Measurements from ENCODE around the gene FBXO47.
A peak's percentile ranks its signal among the peaks of the same experiment; 100 is the strongest.
"Not testable (repeated sequence)": the region's sequence is repeated elsewhere in the genome, so short reads cannot be mapped to it uniquely, and the experiment has no call there.

The FBXO47 gene

GRCh38 chr17:38982858-38983746, 15.9 kb upstream of the FBXO47 start:
- no peak overlapping the region for H3K23ac ChIP-seq (ENCODE audit: low read length)
- peak; percentile 70 for DNase-seq
- WGBS (ENCODE audit: extremely low coverage, insufficient coverage, low lambda C conversion rate): no CpG with 5 or more reads among the region's 11 CpGs

DNA sequence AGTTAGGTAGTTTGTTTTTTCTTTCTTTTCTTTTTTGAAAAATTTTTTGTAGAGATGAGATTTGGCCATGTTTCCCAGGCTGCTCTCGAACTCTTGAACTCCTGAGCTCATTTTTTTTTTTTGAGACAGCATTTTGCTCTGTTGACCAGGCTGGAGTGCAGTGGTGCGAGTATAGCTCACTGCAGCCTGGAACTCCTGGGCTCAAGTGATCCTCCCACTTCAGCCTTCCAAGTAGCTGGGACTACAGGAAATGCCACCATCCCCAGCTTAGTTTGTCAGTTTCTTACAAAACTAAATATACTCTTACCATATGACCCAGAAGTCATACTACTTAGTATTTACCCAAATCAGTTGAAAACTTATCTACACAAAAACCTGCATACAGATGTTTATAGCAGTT, 14.4 kb upstream of the FBXO47 start:
- H3K4me1 ChIP-seq (ENCODE audit: control insufficient read depth, low read depth, low read length): no peaks in the 10 kb centered on the region
- no peaks in the 10 kb centered on the region for H3K79me2 ChIP-seq (ENCODE audit: control insufficient read depth, insufficient read depth, low read length)
- H3K4me2 ChIP-seq (ENCODE audit: low read length): no peak overlapping the region
- no peak overlapping the region for H3K4me3 ChIP-seq (ENCODE audit: low read length)
- no CpG with 5 or more reads among the region's 2 CpGs for WGBS (ENCODE audit: extremely low coverage, insufficient coverage, low lambda C conversion rate)
- no peaks in the 10 kb centered on the region for H3K36me3 ChIP-seq (ENCODE audit: control insufficient read depth, insufficient read depth, low read length)
- H4K5ac ChIP-seq (ENCODE audit: low read length): no peak overlapping the region
- H3K9ac ChIP-seq (ENCODE audit: low read length): no peak overlapping the region
- H2BK5ac ChIP-seq (ENCODE audit: low read length): no peak overlapping the region
- H3K27ac ChIP-seq (ENCODE audit: low read depth, low read length): no peak overlapping the region
- H3K27me3 ChIP-seq (ENCODE audit: insufficient read depth, low read length, poor library complexity): no peaks in the 10 kb centered on the region
- no peak overlapping the region for H3K56ac ChIP-seq (ENCODE audit: low read length)
- H3K79me1 ChIP-seq (ENCODE audit: low read length): no peaks in the 10 kb centered on the region
- no peak overlapping the region for H3K4ac ChIP-seq (ENCODE audit: low read depth, low read length)
- no peak overlapping the region for H2AK5ac ChIP-seq (ENCODE audit: low read length)
- H3K18ac ChIP-seq (ENCODE audit: low read length): no peak overlapping the region
- H2BK120ac ChIP-seq (ENCODE audit: low read depth, low read length): no peak overlapping the region
- no peak overlapping the region for H2BK15ac ChIP-seq (replicated peaks; ENCODE audit: low read depth)
- no peak for DNase-seq
- no peak overlapping the region for H3K23ac ChIP-seq (ENCODE audit: low read length)
- no peak overlapping the region for H4K8ac ChIP-seq (ENCODE audit: low read depth, low read length)

More at GRCh38 chr17:38982858-38983746, 15.9 kb upstream of the FBXO47 start:
- Histone ChIP-seq H3K9ac (ENCODE audit: low read length) (no peak overlapping the region), H3K27me3 (ENCODE audit: insufficient read depth, low read length, poor library complexity) (no peaks in the 10 kb centered on the region), H2AK5ac (ENCODE audit: low read length) (no peak overlapping the region), H2BK5ac (ENCODE audit: low read length) (no peak overlapping the region), H3K4me1 (ENCODE audit: control insufficient read depth, low read depth, low read length) (no peaks in the 10 kb centered on the region), H3K4me2 (ENCODE audit: low read length) (no peak overlapping the region), H3K56ac (ENCODE audit: low read length) (no peak overlapping the region), H3K18ac (ENCODE audit: low read length) (no peak overlapping the region), H3K4me3 (ENCODE audit: low read length) (no peak overlapping the region), H4K8ac (ENCODE audit: low read depth, low read length) (no peak overlapping the region), H3K79me2 (ENCODE audit: control insufficient read depth, insufficient read depth, low read length) (no peaks in the 10 kb centered on the region), H2BK15ac (replicated peaks; ENCODE audit: low read depth) (no peak overlapping the region), H3K27ac (ENCODE audit: low read depth, low read length) (no peak overlapping the region), H3K36me3 (ENCODE audit: control insufficient read depth, insufficient read depth, low read length) (no peaks in the 10 kb centered on the region), H2BK120ac (ENCODE audit: low read depth, low read length) (no peak overlapping the region), H3K79me1 (ENCODE audit: low read length) (no peaks in the 10 kb centered on the region), H3K4ac (ENCODE audit: low read depth, low read length) (no peak overlapping the region), H4K5ac (ENCODE audit: low read length) (no peak overlapping the region)

GRCh38 chr17:38980490-38981217, 13.5 kb upstream of the FBXO47 start:
- no peak for DNase-seq
- no peaks in the 10 kb centered on the region for H3K36me3 ChIP-seq (ENCODE audit: control insufficient read depth, insufficient read depth, low read length)
- H3K56ac ChIP-seq (ENCODE audit: low read length): no peak overlapping the region
- H3K4ac ChIP-seq (ENCODE audit: low read depth, low read length): no peak overlapping the region
- WGBS (ENCODE audit: extremely low coverage, insufficient coverage, low lambda C conversion rate): 100% methylated on average over 1 of the region's 3 CpGs
- H3K27ac ChIP-seq (ENCODE audit: low read depth, low read length): no peak overlapping the region
- H3K79me2 ChIP-seq (ENCODE audit: control insufficient read depth, insufficient read depth, low read length): no peaks in the 10 kb centered on the region
- H2BK5ac ChIP-seq (ENCODE audit: low read length): no peak overlapping the region
- H2BK120ac ChIP-seq (ENCODE audit: low read depth, low read length): no peak overlapping the region
- no peak overlapping the region for H2AK5ac ChIP-seq (ENCODE audit: low read length)
- no peak overlapping the region for H3K9ac ChIP-seq (ENCODE audit: low read length)
- no peak overlapping the region for H2BK15ac ChIP-seq (replicated peaks; ENCODE audit: low read depth)
- H3K4me2 ChIP-seq (ENCODE audit: low read length): no peak overlapping the region
- no peak overlapping the region for H4K8ac ChIP-seq (ENCODE audit: low read depth, low read length)
- H3K4me3 ChIP-seq (ENCODE audit: low read length): no peak overlapping the region
- H3K79me1 ChIP-seq (ENCODE audit: low read length): no peaks in the 10 kb centered on the region
- no peak overlapping the region for H3K18ac ChIP-seq (ENCODE audit: low read length)
- no peaks in the 10 kb centered on the region for H3K4me1 ChIP-seq (ENCODE audit: control insufficient read depth, low read depth, low read length)
- H4K5ac ChIP-seq (ENCODE audit: low read length): no peak overlapping the region
- no peaks in the 10 kb centered on the region for H3K27me3 ChIP-seq (ENCODE audit: insufficient read depth, low read length, poor library complexity)
- H3K23ac ChIP-seq (ENCODE audit: low read length): no peak overlapping the region

GRCh38 chr17:38978180-38978579, 11.0 kb upstream of the FBXO47 start:
- H2BK120ac ChIP-seq (ENCODE audit: low read depth, low read length): no peak overlapping the region
- H3K9ac ChIP-seq (ENCODE audit: low read length): no peak overlapping the region
- H3K4ac ChIP-seq (ENCODE audit: low read depth, low read length): no peak overlapping the region
- H2BK5ac ChIP-seq (ENCODE audit: low read length): no peak overlapping the region
- no peak overlapping the region for H3K4me2 ChIP-seq (ENCODE audit: low read length)
- no peak overlapping the region for H3K18ac ChIP-seq (ENCODE audit: low read length)
- no peaks in the 10 kb centered on the region for H3K79me1 ChIP-seq (ENCODE audit: low read length)
- no peak overlapping the region for H2AK5ac ChIP-seq (ENCODE audit: low read length)
- no peak overlapping the region for H3K23ac ChIP-seq (ENCODE audit: low read length)
- H2BK15ac ChIP-seq (replicated peaks; ENCODE audit: low read depth): no peak overlapping the region
- no peaks in the 10 kb centered on the region for H3K27me3 ChIP-seq (ENCODE audit: insufficient read depth, low read length, poor library complexity)
- no peak overlapping the region for H3K4me3 ChIP-seq (ENCODE audit: low read length)
- no peaks in the 10 kb centered on the region for H3K4me1 ChIP-seq (ENCODE audit: control insufficient read depth, low read depth, low read length)
- H3K79me2 ChIP-seq (ENCODE audit: control insufficient read depth, insufficient read depth, low read length): no peaks in the 10 kb centered on the region
- no peak overlapping the region for H3K27ac ChIP-seq (ENCODE audit: low read depth, low read length)
- no peak overlapping the region for H4K5ac ChIP-seq (ENCODE audit: low read length)
- no peak overlapping the region for H3K56ac ChIP-seq (ENCODE audit: low read length)
- no peaks in the 10 kb centered on the region for H3K36me3 ChIP-seq (ENCODE audit: control insufficient read depth, insufficient read depth, low read length)
- DNase-seq: no peak
- no CpG with 5 or more reads among the region's 4 CpGs for WGBS (ENCODE audit: extremely low coverage, insufficient coverage, low lambda C conversion rate)
- no peak overlapping the region for H4K8ac ChIP-seq (ENCODE audit: low read depth, low read length)

GRCh38 chr17:38976187-38976551, 9.0 kb upstream of the FBXO47 start:
- H3K23ac ChIP-seq (ENCODE audit: low read length); H3K79me2 ChIP-seq (ENCODE audit: control insufficient read depth, insufficient read depth, low read length); H3K4ac ChIP-seq (ENCODE audit: low read depth, low read length); H3K4me3 ChIP-seq (ENCODE audit: low read length); DNase-seq; H3K27me3 ChIP-seq (ENCODE audit: insufficient read depth, low read length, poor library complexity); H3K56ac ChIP-seq (ENCODE audit: low read length); H3K4me2 ChIP-seq (ENCODE audit: low read length); H3K4me1 ChIP-seq (ENCODE audit: control insufficient read depth, low read depth, low read length); H2BK120ac ChIP-seq (ENCODE audit: low read depth, low read length); H3K18ac ChIP-seq (ENCODE audit: low read length); H2AK5ac ChIP-seq (ENCODE audit: low read length); H3K79me1 ChIP-seq (ENCODE audit: low read length); H3K36me3 ChIP-seq (ENCODE audit: control insufficient read depth, insufficient read depth, low read length); H3K27ac ChIP-seq (ENCODE audit: low read depth, low read length); H2BK5ac ChIP-seq (ENCODE audit: low read length); H3K9ac ChIP-seq (ENCODE audit: low read length); H4K5ac ChIP-seq (ENCODE audit: low read length); H2BK15ac ChIP-seq (replicated peaks; ENCODE audit: low read depth); H4K8ac ChIP-seq (ENCODE audit: low read depth, low read length): not testable (repeated sequence)
- WGBS (ENCODE audit: extremely low coverage, insufficient coverage, low lambda C conversion rate): no CpG with 5 or more reads among the region's 6 CpGs
